Stimulated activated CD8-positive, alpha-beta memory T cell treated with anti-CD3 and anti-CD28 coated beads, Interleukin-12 subunit alpha, Interleukin-12 subunit beta, amount 100 ng/mL, for 24 hours (primary cell): ENCODE measurements around the gene SLC35B3.
"Not testable (repeated sequence)": the region's sequence is repeated elsewhere in the genome, so short reads cannot be mapped to it uniquely, and the experiment has no call there.

Source experiments
- DNase-seq: peaks from one replicate; pipeline ENCODE4 v3.0.0-alpha.2; 2020; ENCODE audit errors: extremely low read depth

Gene SLC35B3

GRCh38 chr6:8435093-8435844, at the start of gene SLC35B3:
Gene SLC35B3, minus strand, starts transcription at chr6:8435545.
- DNase-seq: peak; percentile 96

GRCh38 chr6:8483650-8484049, 48.3 kb upstream of the SLC35B3 start:
- no peak for DNase-seq

GRCh38 chr6:8481727-8482126, 46.4 kb upstream of the SLC35B3 start:
- DNase-seq: no peak

- DNase-seq: no peak
Observed at GRCh38 chr6:8478418-8478817, 43.1 kb upstream of the SLC35B3 start.

GRCh38 chr6:8476656-8477055, 41.3 kb upstream of the SLC35B3 start:
- DNase-seq: no peak

- DNase-seq: no peak
Observed at GRCh38 chr6:8468552-8469356, 33.4 kb upstream of the SLC35B3 start.

GRCh38 chr6:8462694-8463093, 27.3 kb upstream of the SLC35B3 start:
- no peak for DNase-seq

- DNase-seq: no peak
Observed at GRCh38 chr6:8462169-8462568, 26.8 kb upstream of the SLC35B3 start.

- no peak for DNase-seq
Observed at GRCh38 chr6:8446391-8446790, 11.0 kb upstream of the SLC35B3 start.

GRCh38 chr6:8445930-8446329, 10.6 kb upstream of the SLC35B3 start:
- DNase-seq: not testable (repeated sequence)

- DNase-seq: no peak
Observed at GRCh38 chr6:8442150-8442549, 6.8 kb upstream of the SLC35B3 start.

- no peak for DNase-seq
Observed at GRCh38 chr6:8441452-8441851, 6.1 kb upstream of the SLC35B3 start.

GRCh38 chr6:8439601-8440268, 4.4 kb upstream of the SLC35B3 start:
- no peak for DNase-seq

- DNase-seq: no peak
Observed at GRCh38 chr6:8437813-8438212, 2.5 kb upstream of the SLC35B3 start.

- no peak for DNase-seq
Observed at GRCh38 chr6:8436966-8437365, 1.6 kb upstream of the SLC35B3 start.

GRCh38 chr6:8435845-8436168, 462 bp upstream of the SLC35B3 start:
- DNase-seq: no peak

- no peak for DNase-seq
Observed at GRCh38 chr6:8434727-8435092, 635 bp downstream of the SLC35B3 start.

GRCh38 chr6:8432614-8433013, 2.7 kb downstream of the SLC35B3 start:
- DNase-seq: no peak

GRCh38 chr6:8429821-8430220, 5.5 kb downstream of the SLC35B3 start:
- no peak for DNase-seq

GRCh38 chr6:8426544-8426943, 8.8 kb downstream of the SLC35B3 start:
- not testable (repeated sequence) for DNase-seq

- no peak for DNase-seq
Observed at GRCh38 chr6:8420031-8420588, 15.2 kb downstream of the SLC35B3 start.

GRCh38 chr6:8415913-8416312, 19.4 kb downstream of the SLC35B3 start:
- no peak for DNase-seq

GRCh38 chr6:8415280-8415679, 20.1 kb downstream of the SLC35B3 start:
- no peak for DNase-seq
